ENCODE data around the gene DEFB132. TPM values are rescaled to one million over a fixed set of nuclear protein-coding genes. Genes with fewer than 3 reads are reported as not detected.

DEFB132 gene
- total and polyA plus RNA-seq, 2 experiments from 2014 or later = not detected

DNA sequence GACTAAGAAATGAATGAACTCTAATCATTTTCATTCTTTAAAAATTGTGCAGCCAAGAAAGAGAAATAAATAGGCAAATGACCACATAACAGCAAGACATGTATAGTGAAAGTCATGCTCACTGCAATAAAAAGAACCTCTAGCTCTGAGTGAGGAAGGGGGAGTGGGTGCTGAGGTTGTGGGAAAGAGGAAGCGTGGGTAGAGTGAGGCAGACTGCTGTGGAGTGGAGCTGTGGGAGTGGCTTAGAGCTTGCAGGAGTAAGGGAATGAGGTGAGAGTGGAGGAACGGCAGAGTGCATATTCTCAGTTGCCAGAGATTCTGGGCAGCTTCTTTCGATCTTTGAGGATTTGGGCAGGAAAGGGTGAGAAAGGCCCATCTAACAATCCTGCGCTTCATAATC, 20.0 kb upstream of the DEFB132 start:
- ATAC-seq (no peak), DNase-seq (ENCODE audit: low spot score) (no peak)
- H3K4me1 Mint-ChIP-seq = no peaks in the 10 kb centered on the region
- no peak overlapping the region for H3K4me3 Mint-ChIP-seq
- no peaks in the 10 kb centered on the region for H3K36me3 Mint-ChIP-seq (ENCODE audit: low read depth)
- no peaks in the 10 kb centered on the region for H3K4me1 ChIP-seq (ENCODE audit: insufficient read depth)
- no peaks in the 10 kb centered on the region for H3F3A ChIP-seq (replicated peaks; ENCODE audit: low read depth)
- no peak overlapping the region for H3K27ac Mint-ChIP-seq
- no peaks in the 10 kb centered on the region for H3K79me2 ChIP-seq (replicated peaks; ENCODE audit: insufficient read depth)
- no peaks in the 10 kb centered on the region for H4K20me1 ChIP-seq (replicated peaks; ENCODE audit: insufficient read depth)
- H3K9me3 Mint-ChIP-seq = no peaks in the 10 kb centered on the region
- peaks cover 8% of the 10 kb centered on the region for H3K27me3 Mint-ChIP-seq (ENCODE audit: insufficient read depth, low read depth, poor library complexity)
- H3K27me3 ChIP-seq (ENCODE audit: insufficient read depth) = peaks cover 68% of the 10 kb centered on the region
- no peak overlapping the region for H2AFZ ChIP-seq
- no peak for TF ChIP-seq EZH2phosphoT487 (IDR thresholded peaks at IDR 0.05; ENCODE audit: unreplicated experiment)
- TF ChIP-seq, protein P1, sequence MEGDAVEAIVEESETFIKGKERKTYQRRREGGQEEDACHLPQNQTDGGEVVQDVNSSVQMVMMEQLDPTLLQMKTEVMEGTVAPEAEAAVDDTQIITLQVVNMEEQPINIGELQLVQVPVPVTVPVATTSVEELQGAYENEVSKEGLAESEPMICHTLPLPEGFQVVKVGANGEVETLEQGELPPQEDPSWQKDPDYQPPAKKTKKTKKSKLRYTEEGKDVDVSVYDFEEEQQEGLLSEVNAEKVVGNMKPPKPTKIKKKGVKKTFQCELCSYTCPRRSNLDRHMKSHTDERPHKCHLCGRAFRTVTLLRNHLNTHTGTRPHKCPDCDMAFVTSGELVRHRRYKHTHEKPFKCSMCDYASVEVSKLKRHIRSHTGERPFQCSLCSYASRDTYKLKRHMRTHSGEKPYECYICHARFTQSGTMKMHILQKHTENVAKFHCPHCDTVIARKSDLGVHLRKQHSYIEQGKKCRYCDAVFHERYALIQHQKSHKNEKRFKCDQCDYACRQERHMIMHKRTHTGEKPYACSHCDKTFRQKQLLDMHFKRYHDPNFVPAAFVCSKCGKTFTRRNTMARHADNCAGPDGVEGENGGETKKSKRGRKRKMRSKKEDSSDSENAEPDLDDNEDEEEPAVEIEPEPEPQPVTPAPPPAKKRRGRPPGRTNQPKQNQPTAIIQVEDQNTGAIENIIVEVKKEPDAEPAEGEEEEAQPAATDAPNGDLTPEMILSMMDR (conservative IDR thresholded peaks at IDR 0.05; ENCODE audit: low read depth in 2 of 2) = no peak
- TF ChIP-seq, protein P2, sequence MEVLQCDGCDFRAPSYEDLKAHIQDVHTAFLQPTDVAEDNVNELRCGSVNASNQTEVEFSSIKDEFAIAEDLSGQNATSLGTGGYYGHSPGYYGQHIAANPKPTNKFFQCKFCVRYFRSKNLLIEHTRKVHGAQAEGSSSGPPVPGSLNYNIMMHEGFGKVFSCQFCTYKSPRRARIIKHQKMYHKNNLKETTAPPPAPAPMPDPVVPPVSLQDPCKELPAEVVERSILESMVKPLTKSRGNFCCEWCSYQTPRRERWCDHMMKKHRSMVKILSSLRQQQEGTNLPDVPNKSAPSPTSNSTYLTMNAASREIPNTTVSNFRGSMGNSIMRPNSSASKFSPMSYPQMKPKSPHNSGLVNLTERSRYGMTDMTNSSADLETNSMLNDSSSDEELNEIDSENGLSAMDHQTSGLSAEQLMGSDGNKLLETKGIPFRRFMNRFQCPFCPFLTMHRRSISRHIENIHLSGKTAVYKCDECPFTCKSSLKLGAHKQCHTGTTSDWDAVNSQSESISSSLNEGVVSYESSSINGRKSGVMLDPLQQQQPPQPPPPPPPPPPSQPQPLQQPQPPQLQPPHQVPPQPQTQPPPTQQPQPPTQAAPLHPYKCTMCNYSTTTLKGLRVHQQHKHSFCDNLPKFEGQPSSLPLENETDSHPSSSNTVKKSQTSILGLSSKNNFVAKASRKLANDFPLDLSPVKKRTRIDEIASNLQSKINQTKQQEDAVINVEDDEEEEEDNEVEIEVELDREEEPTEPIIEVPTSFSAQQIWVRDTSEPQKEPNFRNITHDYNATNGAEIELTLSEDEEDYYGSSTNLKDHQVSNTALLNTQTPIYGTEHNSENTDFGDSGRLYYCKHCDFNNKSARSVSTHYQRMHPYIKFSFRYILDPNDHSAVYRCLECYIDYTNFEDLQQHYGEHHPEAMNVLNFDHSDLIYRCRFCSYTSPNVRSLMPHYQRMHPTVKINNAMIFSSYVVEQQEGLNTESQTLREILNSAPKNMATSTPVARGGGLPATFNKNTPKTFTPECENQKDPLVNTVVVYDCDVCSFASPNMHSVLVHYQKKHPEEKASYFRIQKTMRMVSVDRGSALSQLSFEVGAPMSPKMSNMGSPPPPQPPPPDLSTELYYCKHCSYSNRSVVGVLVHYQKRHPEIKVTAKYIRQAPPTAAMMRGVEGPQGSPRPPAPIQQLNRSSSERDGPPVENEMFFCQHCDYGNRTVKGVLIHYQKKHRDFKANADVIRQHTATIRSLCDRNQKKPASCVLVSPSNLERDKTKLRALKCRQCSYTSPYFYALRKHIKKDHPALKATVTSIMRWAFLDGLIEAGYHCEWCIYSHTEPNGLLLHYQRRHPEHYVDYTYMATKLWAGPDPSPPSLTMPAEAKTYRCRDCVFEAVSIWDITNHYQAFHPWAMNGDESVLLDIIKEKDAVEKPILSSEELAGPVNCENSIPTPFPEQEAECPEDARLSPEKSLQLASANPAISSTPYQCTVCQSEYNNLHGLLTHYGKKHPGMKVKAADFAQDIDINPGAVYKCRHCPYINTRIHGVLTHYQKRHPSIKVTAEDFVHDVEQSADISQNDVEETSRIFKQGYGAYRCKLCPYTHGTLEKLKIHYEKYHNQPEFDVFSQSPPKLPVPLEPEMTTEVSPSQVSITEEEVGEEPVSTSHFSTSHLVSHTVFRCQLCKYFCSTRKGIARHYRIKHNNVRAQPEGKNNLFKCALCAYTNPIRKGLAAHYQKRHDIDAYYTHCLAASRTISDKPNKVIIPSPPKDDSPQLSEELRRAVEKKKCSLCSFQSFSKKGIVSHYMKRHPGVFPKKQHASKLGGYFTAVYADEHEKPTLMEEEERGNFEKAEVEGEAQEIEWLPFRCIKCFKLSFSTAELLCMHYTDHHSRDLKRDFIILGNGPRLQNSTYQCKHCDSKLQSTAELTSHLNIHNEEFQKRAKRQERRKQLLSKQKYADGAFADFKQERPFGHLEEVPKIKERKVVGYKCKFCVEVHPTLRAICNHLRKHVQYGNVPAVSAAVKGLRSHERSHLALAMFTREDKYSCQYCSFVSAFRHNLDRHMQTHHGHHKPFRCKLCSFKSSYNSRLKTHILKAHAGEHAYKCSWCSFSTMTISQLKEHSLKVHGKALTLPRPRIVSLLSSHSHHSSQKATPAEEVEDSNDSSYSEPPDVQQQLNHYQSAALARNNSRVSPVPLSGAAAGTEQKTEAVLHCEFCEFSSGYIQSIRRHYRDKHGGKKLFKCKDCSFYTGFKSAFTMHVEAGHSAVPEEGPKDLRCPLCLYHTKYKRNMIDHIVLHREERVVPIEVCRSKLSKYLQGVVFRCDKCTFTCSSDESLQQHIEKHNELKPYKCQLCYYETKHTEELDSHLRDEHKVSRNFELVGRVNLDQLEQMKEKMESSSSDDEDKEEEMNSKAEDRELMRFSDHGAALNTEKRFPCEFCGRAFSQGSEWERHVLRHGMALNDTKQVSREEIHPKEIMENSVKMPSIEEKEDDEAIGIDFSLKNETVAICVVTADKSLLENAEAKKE (CRISPR knock-in tag; IDR thresholded peaks at IDR 0.05) = no peak
- TF ChIP-seq STAT1 (IDR thresholded peaks at IDR 0.05; ENCODE audit: unreplicated experiment) = no peak
- no peak for TF ChIP-seq CREB1 (CRISPR knock-in tag; IDR thresholded peaks at IDR 0.05; ENCODE audit: low read depth)
- TF ChIP-seq, protein P3, sequence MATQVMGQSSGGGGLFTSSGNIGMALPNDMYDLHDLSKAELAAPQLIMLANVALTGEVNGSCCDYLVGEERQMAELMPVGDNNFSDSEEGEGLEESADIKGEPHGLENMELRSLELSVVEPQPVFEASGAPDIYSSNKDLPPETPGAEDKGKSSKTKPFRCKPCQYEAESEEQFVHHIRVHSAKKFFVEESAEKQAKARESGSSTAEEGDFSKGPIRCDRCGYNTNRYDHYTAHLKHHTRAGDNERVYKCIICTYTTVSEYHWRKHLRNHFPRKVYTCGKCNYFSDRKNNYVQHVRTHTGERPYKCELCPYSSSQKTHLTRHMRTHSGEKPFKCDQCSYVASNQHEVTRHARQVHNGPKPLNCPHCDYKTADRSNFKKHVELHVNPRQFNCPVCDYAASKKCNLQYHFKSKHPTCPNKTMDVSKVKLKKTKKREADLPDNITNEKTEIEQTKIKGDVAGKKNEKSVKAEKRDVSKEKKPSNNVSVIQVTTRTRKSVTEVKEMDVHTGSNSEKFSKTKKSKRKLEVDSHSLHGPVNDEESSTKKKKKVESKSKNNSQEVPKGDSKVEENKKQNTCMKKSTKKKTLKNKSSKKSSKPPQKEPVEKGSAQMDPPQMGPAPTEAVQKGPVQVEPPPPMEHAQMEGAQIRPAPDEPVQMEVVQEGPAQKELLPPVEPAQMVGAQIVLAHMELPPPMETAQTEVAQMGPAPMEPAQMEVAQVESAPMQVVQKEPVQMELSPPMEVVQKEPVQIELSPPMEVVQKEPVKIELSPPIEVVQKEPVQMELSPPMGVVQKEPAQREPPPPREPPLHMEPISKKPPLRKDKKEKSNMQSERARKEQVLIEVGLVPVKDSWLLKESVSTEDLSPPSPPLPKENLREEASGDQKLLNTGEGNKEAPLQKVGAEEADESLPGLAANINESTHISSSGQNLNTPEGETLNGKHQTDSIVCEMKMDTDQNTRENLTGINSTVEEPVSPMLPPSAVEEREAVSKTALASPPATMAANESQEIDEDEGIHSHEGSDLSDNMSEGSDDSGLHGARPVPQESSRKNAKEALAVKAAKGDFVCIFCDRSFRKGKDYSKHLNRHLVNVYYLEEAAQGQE (IDR thresholded peaks at IDR 0.05; ENCODE audit: unreplicated experiment) = no peak
- no peak for TF ChIP-seq JUNB (IDR thresholded peaks at IDR 0.05; ENCODE audit: unreplicated experiment)
- TF ChIP-seq, protein P4, sequence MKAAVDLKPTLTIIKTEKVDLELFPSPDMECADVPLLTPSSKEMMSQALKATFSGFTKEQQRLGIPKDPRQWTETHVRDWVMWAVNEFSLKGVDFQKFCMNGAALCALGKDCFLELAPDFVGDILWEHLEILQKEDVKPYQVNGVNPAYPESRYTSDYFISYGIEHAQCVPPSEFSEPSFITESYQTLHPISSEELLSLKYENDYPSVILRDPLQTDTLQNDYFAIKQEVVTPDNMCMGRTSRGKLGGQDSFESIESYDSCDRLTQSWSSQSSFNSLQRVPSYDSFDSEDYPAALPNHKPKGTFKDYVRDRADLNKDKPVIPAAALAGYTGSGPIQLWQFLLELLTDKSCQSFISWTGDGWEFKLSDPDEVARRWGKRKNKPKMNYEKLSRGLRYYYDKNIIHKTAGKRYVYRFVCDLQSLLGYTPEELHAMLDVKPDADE (IDR thresholded peaks at IDR 0.05) = no peak
- TF ChIP-seq ZNF331 (CRISPR knock-in tag; IDR thresholded peaks at IDR 0.05; ENCODE audit: low read depth) = no peak
- no peak for TF ChIP-seq POLR2AphosphoS5 (IDR thresholded peaks at IDR 0.05; ENCODE audit: low read depth)
- no peak for TF ChIP-seq NANOG (IDR thresholded peaks at IDR 0.05; ENCODE audit: borderline replicate concordance)
- TF ChIP-seq ZNF114 (CRISPR knock-in tag; IDR thresholded peaks at IDR 0.05) = no peak
- TF ChIP-seq EZH2 (IDR thresholded peaks at IDR 0.05; ENCODE audit: low read depth, unreplicated experiment) = no peak
- no peaks in the 10 kb centered on the region for H3K36me3 ChIP-seq (ENCODE audit: insufficient read depth)
- no peak overlapping the region for H3K4me3 ChIP-seq
- H3K27ac ChIP-seq (ENCODE audit: low read depth) = no peak overlapping the region
- H3K4me2 ChIP-seq = no peak overlapping the region
- no peaks in the 10 kb centered on the region for H3K9me2 ChIP-seq (ENCODE audit: insufficient read depth)

Measured in GM23338 (cell line).